ENCODE data around the gene SLC5A6. TPM values are rescaled to one million over a fixed set of nuclear protein-coding genes. Genes with fewer than 3 reads are reported as not detected.

SLC5A6 gene
- total RNA-seq, 2 donors from 2014 or later: 38.8 to 39.2 TPM

- Mint-ChIP-seq H3K4me1 (ENCODE audit: low read depth) (peaks cover 15% of the 10 kb centered on the region), H3K36me3 (ENCODE audit: insufficient read depth in 2 of 2) (peaks cover 13 to 51% of the 10 kb centered on the region in 2 donors), H3K27ac (no peak overlapping the region), H3K4me3 (no peak overlapping the region), H3K9me3 (no peaks in the 10 kb centered on the region), H3K27me3 (ENCODE audit: low read depth) (no peaks in the 10 kb centered on the region)
- ATAC-seq (replicated peaks in 1 of 2) (no peak), DNase-seq (no peak)
Observed at GRCh38 chr2:27223416-27223815, 11.3 kb upstream of the SLC5A6 start.

DNA sequence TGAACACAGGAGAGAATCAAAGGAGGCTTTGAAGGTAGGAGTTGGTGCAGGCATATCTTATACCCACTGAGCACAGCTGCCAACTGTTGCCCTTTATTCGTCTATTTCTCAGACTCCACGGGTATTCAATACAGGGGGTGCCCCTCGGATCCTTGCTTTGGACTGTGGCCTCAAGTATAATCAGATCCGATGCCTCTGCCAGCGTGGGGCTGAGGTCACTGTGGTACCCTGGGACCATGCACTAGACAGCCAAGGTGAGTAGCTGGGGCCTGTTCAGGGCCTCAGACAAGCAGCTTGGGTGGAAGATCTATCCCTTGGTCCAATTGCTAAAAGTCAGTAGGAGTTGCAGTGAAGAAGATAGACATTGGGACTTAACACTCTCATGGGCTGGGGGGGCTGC, 10.3 kb upstream of the SLC5A6 start:
- Mint-ChIP-seq H3K27ac (no peak overlapping the region), H3K4me1 (ENCODE audit: low read depth) (peaks cover 26% of the 10 kb centered on the region), H3K27me3 (ENCODE audit: low read depth) (no peaks in the 10 kb centered on the region)

DNA sequence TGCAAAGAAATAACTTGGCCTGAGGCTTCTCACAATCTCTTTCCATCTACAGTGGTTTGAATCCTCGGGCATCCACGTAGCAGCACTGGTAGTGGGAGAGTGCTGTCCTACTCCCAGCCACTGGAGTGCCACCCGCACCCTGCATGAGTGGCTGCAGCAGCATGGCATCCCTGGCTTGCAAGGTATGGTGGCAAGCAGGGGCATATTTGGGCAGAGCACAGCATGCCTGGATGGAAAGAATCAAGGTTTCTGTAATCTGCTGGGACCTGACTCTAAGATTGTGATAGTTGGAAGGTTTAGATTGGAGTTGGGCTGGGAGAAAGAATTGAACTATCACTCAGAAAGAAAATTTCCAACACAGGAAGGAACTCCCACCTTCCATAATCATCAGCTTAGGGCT, 9.1 kb upstream of the SLC5A6 start:
- Mint-ChIP-seq H3K27ac (peak overlapping the region; percentile 23), H3K36me3 (ENCODE audit: insufficient read depth in 2 of 2) (peaks cover 18 to 50% of the 10 kb centered on the region in 2 donors), H3K4me1 (ENCODE audit: low read depth) (peaks cover 38% of the 10 kb centered on the region), H3K4me3 (no peak overlapping the region), H3K27me3 (ENCODE audit: low read depth) (no peaks in the 10 kb centered on the region), H3K9me3 (no peaks in the 10 kb centered on the region)
- DNase-seq (no peak), ATAC-seq (replicated peaks in 1 of 2) (no peak)

More for the DNA sequence above, 10.3 kb upstream of the SLC5A6 start:
- Mint-ChIP-seq H3K9me3 (no peaks in the 10 kb centered on the region), H3K4me3 (no peak overlapping the region), H3K36me3 (ENCODE audit: insufficient read depth in 2 of 2) (peaks cover 18 to 51% of the 10 kb centered on the region in 2 donors)
- ATAC-seq (replicated peaks in 1 of 2) (no peak), DNase-seq (no peak)

- Mint-ChIP-seq H3K27ac (no peak overlapping the region), H3K27me3 (ENCODE audit: low read depth) (no peaks in the 10 kb centered on the region), H3K9me3 (no peaks in the 10 kb centered on the region), H3K36me3 (ENCODE audit: insufficient read depth in 2 of 2) (peaks cover 18 to 52% of the 10 kb centered on the region in 2 donors), H3K4me1 (ENCODE audit: low read depth) (peaks cover 41% of the 10 kb centered on the region), H3K4me3 (no peak overlapping the region)
- DNase-seq: no peak
- no peak for ATAC-seq (replicated peaks in 1 of 2)
Observed at GRCh38 chr2:27220091-27220490, 8.0 kb upstream of the SLC5A6 start.

DNA sequence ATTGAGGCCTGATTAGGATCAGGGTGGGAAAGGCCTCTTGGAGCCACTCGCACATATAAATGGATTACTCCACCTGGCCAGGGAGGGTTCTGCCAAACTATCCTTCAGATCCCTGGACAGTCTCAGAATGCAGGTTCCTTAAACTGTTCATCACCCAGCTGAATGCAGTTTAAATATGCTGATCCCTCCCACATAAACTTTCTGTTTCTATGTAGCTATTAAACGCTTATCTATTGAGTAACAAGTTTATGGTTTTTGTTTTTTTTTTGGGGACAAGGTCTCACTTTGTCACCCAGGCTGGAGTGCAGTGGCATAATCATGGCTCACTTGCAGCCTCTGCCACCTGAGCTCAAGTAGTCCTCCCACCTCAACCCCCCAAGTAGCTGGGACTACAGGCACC, 7.0 kb upstream of the SLC5A6 start:
- H3K9me3 Mint-ChIP-seq: no peaks in the 10 kb centered on the region
- H3K4me1 Mint-ChIP-seq (ENCODE audit: low read depth): peaks cover 43% of the 10 kb centered on the region
- H3K4me3 Mint-ChIP-seq: peak overlapping the region; percentile 95 to 99

GRCh38 chr2:27218614-27219013, 6.5 kb upstream of the SLC5A6 start:
- Mint-ChIP-seq H3K4me3 (peak overlapping the region; percentile 95 to 99), H3K27me3 (ENCODE audit: low read depth) (no peaks in the 10 kb centered on the region), H3K27ac (peak overlapping the region; percentile 61), H3K36me3 (ENCODE audit: insufficient read depth in 2 of 2) (peaks cover 14 to 46% of the 10 kb centered on the region in 2 donors), H3K4me1 (ENCODE audit: low read depth) (peaks cover 48% of the 10 kb centered on the region), H3K9me3 (no peaks in the 10 kb centered on the region)
- DNase-seq (no peak), ATAC-seq (replicated peaks in 1 of 2) (no peak)

More for the DNA sequence above, 7.0 kb upstream of the SLC5A6 start:
- Mint-ChIP-seq H3K27ac (no peak overlapping the region), H3K36me3 (ENCODE audit: insufficient read depth in 2 of 2) (peaks cover 14 to 46% of the 10 kb centered on the region in 2 donors), H3K27me3 (ENCODE audit: low read depth) (no peaks in the 10 kb centered on the region)
- no peak for ATAC-seq (replicated peaks in 1 of 2)
- DNase-seq: no peak

DNA sequence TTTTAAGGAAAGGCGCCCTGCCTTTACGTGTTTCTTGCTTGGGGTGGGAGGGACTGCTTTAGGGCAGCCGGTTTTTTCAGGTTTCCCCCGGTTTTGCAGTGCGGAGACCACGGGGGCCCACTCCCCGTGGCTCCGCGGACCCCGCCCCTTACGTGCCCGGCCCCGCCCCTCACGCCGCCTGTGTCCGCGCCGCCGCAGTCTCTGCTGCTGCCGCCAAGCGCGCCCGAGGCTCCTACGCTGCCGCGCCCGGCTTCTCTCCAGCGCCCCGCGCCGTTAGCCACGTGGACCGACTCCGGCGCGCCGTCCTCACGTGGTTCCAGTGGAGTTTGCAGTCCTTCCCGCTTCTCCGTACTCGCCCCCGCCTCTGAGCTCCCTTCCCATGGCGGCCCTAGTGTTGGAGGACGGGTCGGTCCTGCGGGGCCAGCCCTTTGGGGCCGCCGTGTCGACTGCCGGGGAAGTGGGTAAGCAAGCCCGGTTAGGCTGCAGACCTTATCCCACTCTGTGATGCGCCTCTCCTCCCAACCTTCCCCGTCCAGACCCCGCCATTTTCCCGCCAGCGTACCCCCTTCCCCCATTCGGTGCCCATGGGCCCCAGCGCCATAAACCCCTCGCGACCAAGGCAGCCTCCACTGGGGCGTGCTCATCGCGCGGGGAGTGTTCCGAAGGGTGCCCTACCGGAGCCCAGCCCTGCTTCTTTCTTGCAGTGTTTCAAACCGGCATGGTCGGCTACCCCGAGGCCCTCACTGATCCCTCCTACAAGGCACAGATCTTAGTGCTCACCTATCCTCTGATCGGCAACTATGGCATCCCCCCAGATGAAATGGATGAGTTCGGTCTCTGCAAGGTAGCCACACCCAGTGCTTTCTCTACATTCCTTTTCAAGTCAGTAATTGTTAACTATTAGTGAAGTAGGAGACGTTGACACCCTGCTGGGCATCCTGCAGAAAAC, 5.4 kb upstream of the SLC5A6 start, which contains the start of gene CAD:
Gene CAD (plus strand): TSS at position 197 of the 949 bp plus-strand sequence. CDS start 183 bp downstream, at position 380.
- H3K9me3 Mint-ChIP-seq: no peaks in the 10 kb centered on the region
- DNase-seq (peak; percentile 90), ATAC-seq (replicated peaks in 1 of 2) (peak; percentile 90 to 92)
- peak within 1 kb of the TSS; percentile 95 to 99 for H3K4me3 Mint-ChIP-seq
- peaks cover 17 to 43% of the 10 kb centered on the region in 2 donors for H3K36me3 Mint-ChIP-seq (ENCODE audit: insufficient read depth in 2 of 2)
- H3K4me1 Mint-ChIP-seq (ENCODE audit: low read depth): peaks cover 55% of the 10 kb centered on the region
- no peaks in the 10 kb centered on the region for H3K27me3 Mint-ChIP-seq (ENCODE audit: low read depth)
- H3K27ac Mint-ChIP-seq: peak within 1 kb of the TSS; percentile 90

- H3K36me3 Mint-ChIP-seq (ENCODE audit: insufficient read depth in 2 of 2): peaks cover 16 to 37% of the 10 kb centered on the region in 2 donors
- H3K27me3 Mint-ChIP-seq (ENCODE audit: low read depth): no peaks in the 10 kb centered on the region
- H3K4me1 Mint-ChIP-seq (ENCODE audit: low read depth): peaks cover 55% of the 10 kb centered on the region
Observed at GRCh38 chr2:27216416-27217137, 4.5 kb upstream of the SLC5A6 start.

GRCh38 chr2:27214941-27215340, 2.9 kb upstream of the SLC5A6 start:
- Mint-ChIP-seq H3K36me3 (ENCODE audit: insufficient read depth in 2 of 2) (peaks cover 10 to 27% of the 10 kb centered on the region in 2 donors), H3K9me3 (no peaks in the 10 kb centered on the region), H3K4me3 (no peak overlapping the region), H3K27ac (no peak overlapping the region), H3K27me3 (ENCODE audit: low read depth) (no peaks in the 10 kb centered on the region), H3K4me1 (ENCODE audit: low read depth) (peaks cover 54% of the 10 kb centered on the region)
- ATAC-seq (replicated peaks in 1 of 2): no peak
- no peak for DNase-seq

More at GRCh38 chr2:27216416-27217137, 4.5 kb upstream of the SLC5A6 start:
- ATAC-seq (replicated peaks in 1 of 2) (no peak), DNase-seq (no peak)
- H3K9me3 Mint-ChIP-seq: no peaks in the 10 kb centered on the region
- H3K4me3 Mint-ChIP-seq: peak overlapping the region; percentile 95 to 99
- H3K27ac Mint-ChIP-seq: peak overlapping the region; percentile 86

DNA sequence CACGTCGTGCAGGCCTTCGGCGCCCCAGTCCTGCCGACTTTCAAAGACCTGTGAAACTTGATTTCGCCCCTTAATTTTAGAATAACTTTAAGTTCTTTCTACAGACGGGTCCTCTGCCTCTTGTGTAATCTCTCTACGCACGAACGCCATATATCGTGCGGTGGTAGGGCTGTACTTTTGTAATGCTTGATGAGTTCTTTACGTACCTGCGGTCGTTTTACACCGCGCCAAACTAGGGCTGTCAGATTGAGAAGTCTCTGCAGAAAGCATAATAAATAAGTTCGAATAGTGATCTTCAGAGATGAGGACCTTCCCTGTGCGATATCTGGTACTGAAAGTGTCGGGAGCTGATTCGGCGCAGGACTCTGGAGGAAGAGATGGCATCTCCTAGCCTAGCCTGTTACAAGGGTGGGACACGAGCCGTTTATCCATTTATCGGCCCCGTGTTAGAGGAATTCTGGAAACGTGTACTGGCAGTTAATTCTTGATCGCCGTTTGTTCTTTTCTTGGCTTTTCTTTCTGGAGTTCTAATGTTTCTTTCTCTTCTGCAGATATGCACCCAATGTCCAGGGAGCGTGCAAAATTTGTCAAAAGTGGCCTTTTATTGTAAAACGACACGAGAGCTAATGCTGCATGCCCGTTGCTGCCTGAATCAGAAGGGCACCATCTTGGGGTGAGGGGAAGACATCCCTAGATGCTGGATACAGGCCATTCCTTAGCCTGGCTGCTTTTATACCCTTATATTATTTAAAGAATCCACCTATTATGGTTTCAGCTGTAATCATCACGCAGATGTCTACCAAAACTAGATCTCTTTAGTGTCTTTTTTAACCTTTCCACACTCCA, 781 bp upstream of the SLC5A6 start:
- Mint-ChIP-seq H3K27ac (peak overlapping the region; percentile 100), H3K36me3 (ENCODE audit: insufficient read depth in 2 of 2) (peaks cover 7 to 17% of the 10 kb centered on the region in 2 donors), H3K4me3 (peak overlapping the region; percentile 99 to 100), H3K27me3 (ENCODE audit: low read depth) (no peaks in the 10 kb centered on the region), H3K9me3 (no peaks in the 10 kb centered on the region), H3K4me1 (ENCODE audit: low read depth) (peaks cover 47% of the 10 kb centered on the region)
- DNase-seq (peak; percentile 45 to 51), ATAC-seq (replicated peaks in 1 of 2) (peak; percentile 29 to 31)

DNA sequence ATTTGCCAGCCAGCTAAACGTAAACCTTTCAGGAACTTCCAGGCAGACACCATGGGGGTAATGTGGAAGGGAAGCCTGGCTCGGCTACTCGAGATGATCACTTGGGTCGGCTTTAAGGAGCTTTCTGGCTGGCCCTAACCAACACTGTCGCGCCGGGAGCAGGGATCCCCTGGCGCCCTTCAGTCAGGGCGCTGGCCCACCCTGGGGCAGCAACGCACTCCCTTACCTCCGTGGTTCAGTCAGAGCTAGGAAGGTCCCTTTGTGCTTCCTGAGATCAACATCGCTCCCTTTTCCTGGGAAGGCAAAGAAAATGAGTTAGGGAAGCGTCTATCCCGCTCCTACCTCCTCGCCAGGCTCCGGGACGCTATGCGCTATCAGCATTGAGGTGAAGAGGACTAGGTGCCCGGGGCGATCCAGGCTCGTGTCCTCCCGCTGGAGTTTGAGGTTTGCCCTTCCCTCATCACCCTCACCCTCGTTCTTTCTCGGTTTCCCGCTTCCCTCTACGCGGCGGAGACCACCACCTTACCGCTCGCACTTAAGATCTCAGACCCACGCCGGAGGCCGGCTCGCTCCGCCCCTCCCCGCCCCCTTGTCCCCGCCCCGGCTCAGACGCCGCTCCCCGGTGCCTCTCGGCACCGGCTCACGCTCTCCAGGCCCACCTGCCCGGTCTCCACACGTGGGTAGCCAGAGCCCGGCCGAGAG, 676 bp downstream of the SLC5A6 start:
- peak overlapping the region; percentile 99 to 100 for H3K4me3 Mint-ChIP-seq
- H3K27me3 Mint-ChIP-seq (ENCODE audit: low read depth): no peaks in the 10 kb centered on the region
- H3K27ac Mint-ChIP-seq: peak overlapping the region; percentile 44
- peaks cover 6 to 19% of the 10 kb centered on the region in 2 donors for H3K36me3 Mint-ChIP-seq (ENCODE audit: insufficient read depth in 2 of 2)
- ATAC-seq (replicated peaks in 1 of 2): no peak
- H3K9me3 Mint-ChIP-seq: no peaks in the 10 kb centered on the region
- H3K4me1 Mint-ChIP-seq (ENCODE audit: low read depth): peaks cover 38% of the 10 kb centered on the region
- DNase-seq: peak in 1 of 2 donors; percentile 8

Measured in activated T-cell treated with anti-CD3 and anti-CD28 coated beads, Interleukin-2, amount 50 U/mL, for 72 hours (primary cell).